HCT116 (cell line): ENCODE data around the gene CD72.
"Not testable (repeated sequence)": the region's sequence is repeated elsewhere in the genome, so short reads cannot be mapped to it uniquely, and the experiment has no call there.

Source experiments
- CTCF ChIP-seq, 3 experiments: fragments of 200-600 bp in 1 of 3; sonication (generic) in 1 of 3; IDR thresholded peaks in 2 of 3; conservative IDR thresholded peaks in 1 of 3; 2 replicates each; pipeline ENCODE4 v1.5.1; 2012 to 2017; ENCODE audit warnings: low read depth in 2 of 3, low read length in 2 of 3, antibody characterized with exemption in 1 of 3, borderline replicate concordance in 1 of 3, control low read depth in 1 of 3, mild to moderate bottlenecking in 1 of 3, mixed read lengths in 1 of 3, mixed run types in 1 of 3, moderate library complexity in 1 of 3; ENCODE audit not compliant: insufficient read depth in 1 of 3
- EZH2 ChIP-seq: fragments of 200-600 bp; sonication (generic); IDR thresholded peaks from 2 replicates; pipeline ENCODE4 v1.6.1; 2017; ENCODE audit warnings: antibody characterized with exemption, mixed run types
- EZH2phosphoT487 ChIP-seq: fragments of 200-600 bp; IDR thresholded peaks from 2 replicates; pipeline ENCODE4 v1.6.1; 2018; ENCODE audit warnings: antibody characterized with exemption, borderline replicate concordance
- FOSL1 ChIP-seq: IDR thresholded peaks from 2 replicates; pipeline ENCODE4 v1.6.1; 2012; ENCODE audit warnings: low read depth
- MAX ChIP-seq: IDR thresholded peaks from 2 replicates; pipeline ENCODE4 v1.6.1; 2012
- POLR2A ChIP-seq: IDR thresholded peaks from 2 replicates; pipeline ENCODE4 v1.7.0; 2011; ENCODE audit warnings: borderline replicate concordance; ENCODE audit not compliant: insufficient read depth, insufficient read length; ENCODE audit errors: extremely low read depth
- POLR2AphosphoS5 ChIP-seq: IDR thresholded peaks from 2 replicates; pipeline ENCODE4 v1.6.1; 2011; ENCODE audit warnings: mild to moderate bottlenecking, low read depth, low read length, moderate library complexity
- RAD21 ChIP-seq: IDR thresholded peaks from 2 replicates; pipeline ENCODE4 v1.6.1; 2012; ENCODE audit warnings: low read depth, mild to moderate bottlenecking
- SIN3A ChIP-seq: IDR thresholded peaks from 2 replicates; pipeline ENCODE4 v1.6.1; 2012; ENCODE audit warnings: low read depth
- SP1 ChIP-seq: IDR thresholded peaks from 2 replicates; pipeline ENCODE4 v1.6.1; 2012; ENCODE audit warnings: low read depth
- SRF ChIP-seq: IDR thresholded peaks from 2 replicates; pipeline ENCODE4 v1.6.1; 2012; ENCODE audit warnings: low read depth
- YY1 ChIP-seq: IDR thresholded peaks from 2 replicates; pipeline ENCODE4 v1.6.1; 2011; ENCODE audit warnings: low read length, low read depth, moderate library complexity, mild to moderate bottlenecking; ENCODE audit not compliant: insufficient replicate concordance; ENCODE audit errors: extremely low read depth

- not testable (repeated sequence) for TF ChIP-seq POLR2A, SIN3A, SP1, POLR2AphosphoS5, FOSL1, MAX, SRF, EZH2, YY1, EZH2phosphoT487
- TF ChIP-seq CTCF (IDR thresholded peaks at IDR 0.05 in 2 of 3, conservative IDR thresholded peaks at IDR 0.05 in 1 of 3; ENCODE audit: borderline replicate concordance in 1 of 3, insufficient read depth in 1 of 3, low read depth in 2 of 3, low read length in 2 of 3) (peak; percentile 15 to 32 (median 21); a peak in 4 of 6 replicates), RAD21 (peak; percentile 59; the same call in 1 of the 2 replicates)
Measured at GRCh38 chr9:35579659-35580227, 38.5 kb downstream of the CD72 start.
